HEK293 (cell line): ENCODE measurements around the gene SGMS1.

Experiments used
- CTCF ChIP-seq: fragments of 450-650 bp; formaldehyde crosslinking; IDR thresholded peaks from 2 replicates; pipeline ENCODE4 v1.5.1; 2016; ENCODE audit warnings: missing biosample characterization, missing genetic modification characterization
- GLIS2 ChIP-seq: fragments of 450-650 bp; formaldehyde crosslinking; IDR thresholded peaks from 2 replicates; pipeline ENCODE4 v1.5.1; 2016; ENCODE audit warnings: missing biosample characterization, missing genetic modification characterization
- YY1 ChIP-seq: fragments of 450-650 bp; formaldehyde crosslinking; IDR thresholded peaks from 2 replicates; pipeline ENCODE4 v1.5.1; 2018; ENCODE audit warnings: missing biosample characterization, missing genetic modification characterization
- ZFP41 ChIP-seq: fragments of 450-650 bp; formaldehyde crosslinking; IDR thresholded peaks from 2 replicates; pipeline ENCODE4 v1.5.1; 2016; ENCODE audit warnings: missing biosample characterization, missing genetic modification characterization, borderline replicate concordance
- ZNF19 ChIP-seq: fragments of 450-650 bp; formaldehyde crosslinking; IDR thresholded peaks from 2 replicates; pipeline ENCODE4; 2016; ENCODE audit warnings: missing biosample characterization, missing genetic modification characterization, low read depth

- no peak for TF ChIP-seq CTCF (tag by site-specific recombination)
- TF ChIP-seq GLIS2, result no peak
- no peak for TF ChIP-seq ZFP41
- no peak for TF ChIP-seq YY1 (tag by site-specific recombination)
- no peak for TF ChIP-seq ZNF19 (tag by site-specific recombination)
Measured at GRCh38 chr10:50295367-50295766, 328.4 kb downstream of the SGMS1 start.
